GM23338 (cell line): ENCODE data around the gene DTNA. TPM values are rescaled to one million over a fixed set of nuclear protein-coding genes. Genes with fewer than 3 reads are reported as not detected.

ENCODE experiments used
- ATAC-seq: fragments of 200-7000 bp; cut with Tn5 transposase; 3 replicates; pipeline ENCODE4 v1.9.1; 2020
- DNase-seq: peaks from one replicate; pipeline ENCODE4 v3.0.0-alpha.2; 2015; ENCODE audit warnings: low spot score
- H2AFZ ChIP-seq: fragments of 200-600 bp; sonication (generic); 2 replicates; pipeline ENCODE4 v1.8.0; 2016; ENCODE audit warnings: antibody characterized with exemption, mild to moderate bottlenecking, moderate library complexity
- H3F3A ChIP-seq: fragments of 200-600 bp; sonication (generic); replicated peaks from 2 replicates; pipeline ENCODE4 v1.8.0; 2017; ENCODE audit warnings: antibody characterized with exemption, mixed run types, low read depth
- H3K27ac ChIP-seq: fragments of 200-600 bp; sonication (generic); 2 replicates; pipeline ENCODE4 v1.6.1; 2016; ENCODE audit warnings: low read depth
- H3K27me3 ChIP-seq: fragments of 200-600 bp; sonication (generic); 2 replicates; pipeline ENCODE4 v1.8.0; 2016; ENCODE audit warnings: mild to moderate bottlenecking, mixed run types, moderate library complexity; ENCODE audit not compliant: insufficient read depth
- H3K36me3 ChIP-seq: fragments of 200-600 bp; sonication (generic); 2 replicates; pipeline ENCODE4 v1.8.0; 2016; ENCODE audit warnings: mild to moderate bottlenecking; ENCODE audit not compliant: insufficient read depth
- H3K4me1 ChIP-seq: fragments of 200-600 bp; sonication (generic); 2 replicates; pipeline ENCODE4 v1.8.0; 2016; ENCODE audit warnings: mild to moderate bottlenecking, moderate library complexity; ENCODE audit not compliant: insufficient read depth
- H3K4me2 ChIP-seq: fragments of 200-600 bp; sonication (generic); 2 replicates; pipeline ENCODE4 v1.7.1; 2017; ENCODE audit warnings: mixed run types
- H3K4me3 ChIP-seq: fragments of 200-600 bp; sonication (generic); 2 replicates; pipeline ENCODE4 v1.6.1; 2016; ENCODE audit warnings: mixed run types
- H3K79me2 ChIP-seq: fragments of 200-600 bp; sonication (generic); replicated peaks from 2 replicates; pipeline ENCODE4 v1.8.0; 2017; ENCODE audit warnings: mild to moderate bottlenecking; ENCODE audit not compliant: insufficient read depth
- H3K9me2 ChIP-seq: fragments of 200-600 bp; sonication (generic); 2 replicates; pipeline ENCODE4 v1.8.0; 2017; ENCODE audit not compliant: insufficient read depth
- H4K20me1 ChIP-seq: fragments of 200-600 bp; sonication (generic); replicated peaks from 2 replicates; pipeline ENCODE4 v1.8.0; 2017; ENCODE audit warnings: mild to moderate bottlenecking; ENCODE audit not compliant: insufficient read depth
- H3K27ac Mint-ChIP-seq: 2 replicates; pipeline ENCODE4 v1.8.0; 2020; ENCODE audit warnings: inconsistent platforms, mild to moderate bottlenecking, moderate library complexity, mixed read lengths
- H3K27me3 Mint-ChIP-seq: 3 replicates; pipeline ENCODE4 v1.8.0; 2022; ENCODE audit warnings: low read depth, mild to moderate bottlenecking, moderate library complexity, mixed read lengths, inconsistent platforms; ENCODE audit not compliant: insufficient read depth, poor library complexity
- H3K36me3 Mint-ChIP-seq: 3 replicates; pipeline ENCODE4 v1.8.0; 2021; ENCODE audit warnings: low read depth, mild to moderate bottlenecking, inconsistent platforms, moderate library complexity, mixed read lengths
- H3K4me1 Mint-ChIP-seq: 3 replicates; pipeline ENCODE4 v1.8.0; 2020; ENCODE audit warnings: mild to moderate bottlenecking, inconsistent platforms, mixed read lengths
- H3K4me3 Mint-ChIP-seq: 3 replicates; pipeline ENCODE4 v1.8.0; 2021; ENCODE audit warnings: moderate library complexity, mild to moderate bottlenecking, inconsistent platforms, mixed read lengths
- H3K9me3 Mint-ChIP-seq: 3 replicates; pipeline ENCODE4 v1.8.0; 2020; ENCODE audit warnings: moderate library complexity, mild to moderate bottlenecking, inconsistent platforms, mixed read lengths
- CREB1 ChIP-seq: fragments of 250-450 bp; sonication (Bioruptor Pico); IDR thresholded peaks from 2 replicates; pipeline ENCODE4 v1.5.0; 2020; ENCODE audit warnings: low read depth, mild to moderate bottlenecking, moderate library complexity
- JUNB ChIP-seq: IDR thresholded peaks from one replicate; pipeline ENCODE4 v1.6.1; 2016; ENCODE audit warnings: antibody characterized with exemption; ENCODE audit not compliant: unreplicated experiment
- NANOG ChIP-seq: IDR thresholded peaks from 2 replicates; pipeline ENCODE4 v1.6.1; 2016; ENCODE audit warnings: antibody characterized with exemption, borderline replicate concordance
- POLR2AphosphoS5 ChIP-seq: IDR thresholded peaks from 2 replicates; pipeline ENCODE4 v1.6.1; 2016; ENCODE audit warnings: antibody characterized with exemption, low read depth
- STAT1 ChIP-seq: IDR thresholded peaks from one replicate; pipeline ENCODE4 v1.6.1; 2016; ENCODE audit warnings: antibody characterized with exemption; ENCODE audit not compliant: unreplicated experiment
- polyA plus RNA-seq: library from polyadenylated mRNA; unstranded; fragments of >200 nt; fragmentation: Nextera tagmentation; extraction: Ambion mirVana; gene quantifications from 2 replicates; pipeline ENCODE4 v1.2.1, GENCODE V29; 2016
- total RNA-seq: library from RNA; depleted of rRNA; stranded (reverse); fragments of >200 nt; shearing (Covaris generic); gene quantifications from 2 replicates; pipeline ENCODE4 v1.2.3, GENCODE V29; 2014
- TF ChIP-seq, protein P1 (sequence below): IDR thresholded peaks from one replicate; pipeline ENCODE4 v1.6.1; 2018; ENCODE audit warnings: antibody characterized with exemption; ENCODE audit not compliant: unreplicated experiment
- TF ChIP-seq, protein P2 (sequence below): fragments of 250-450 bp; sonication (Bioruptor Pico); IDR thresholded peaks from 2 replicates; pipeline ENCODE4 v1.5.0; 2020; ENCODE audit warnings: mild to moderate bottlenecking, moderate library complexity

Gene DTNA
- total and polyA plus RNA-seq, 2 experiments from 2014 or later, result 11.5 to 25.1 TPM

GRCh38 chr18:34742891-34743341 is 32.8 kb downstream of the DTNA start (continued):
- TF ChIP-seq, protein P1, sequence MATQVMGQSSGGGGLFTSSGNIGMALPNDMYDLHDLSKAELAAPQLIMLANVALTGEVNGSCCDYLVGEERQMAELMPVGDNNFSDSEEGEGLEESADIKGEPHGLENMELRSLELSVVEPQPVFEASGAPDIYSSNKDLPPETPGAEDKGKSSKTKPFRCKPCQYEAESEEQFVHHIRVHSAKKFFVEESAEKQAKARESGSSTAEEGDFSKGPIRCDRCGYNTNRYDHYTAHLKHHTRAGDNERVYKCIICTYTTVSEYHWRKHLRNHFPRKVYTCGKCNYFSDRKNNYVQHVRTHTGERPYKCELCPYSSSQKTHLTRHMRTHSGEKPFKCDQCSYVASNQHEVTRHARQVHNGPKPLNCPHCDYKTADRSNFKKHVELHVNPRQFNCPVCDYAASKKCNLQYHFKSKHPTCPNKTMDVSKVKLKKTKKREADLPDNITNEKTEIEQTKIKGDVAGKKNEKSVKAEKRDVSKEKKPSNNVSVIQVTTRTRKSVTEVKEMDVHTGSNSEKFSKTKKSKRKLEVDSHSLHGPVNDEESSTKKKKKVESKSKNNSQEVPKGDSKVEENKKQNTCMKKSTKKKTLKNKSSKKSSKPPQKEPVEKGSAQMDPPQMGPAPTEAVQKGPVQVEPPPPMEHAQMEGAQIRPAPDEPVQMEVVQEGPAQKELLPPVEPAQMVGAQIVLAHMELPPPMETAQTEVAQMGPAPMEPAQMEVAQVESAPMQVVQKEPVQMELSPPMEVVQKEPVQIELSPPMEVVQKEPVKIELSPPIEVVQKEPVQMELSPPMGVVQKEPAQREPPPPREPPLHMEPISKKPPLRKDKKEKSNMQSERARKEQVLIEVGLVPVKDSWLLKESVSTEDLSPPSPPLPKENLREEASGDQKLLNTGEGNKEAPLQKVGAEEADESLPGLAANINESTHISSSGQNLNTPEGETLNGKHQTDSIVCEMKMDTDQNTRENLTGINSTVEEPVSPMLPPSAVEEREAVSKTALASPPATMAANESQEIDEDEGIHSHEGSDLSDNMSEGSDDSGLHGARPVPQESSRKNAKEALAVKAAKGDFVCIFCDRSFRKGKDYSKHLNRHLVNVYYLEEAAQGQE, result no peak
- no peak for TF ChIP-seq STAT1
- TF ChIP-seq, protein P2, sequence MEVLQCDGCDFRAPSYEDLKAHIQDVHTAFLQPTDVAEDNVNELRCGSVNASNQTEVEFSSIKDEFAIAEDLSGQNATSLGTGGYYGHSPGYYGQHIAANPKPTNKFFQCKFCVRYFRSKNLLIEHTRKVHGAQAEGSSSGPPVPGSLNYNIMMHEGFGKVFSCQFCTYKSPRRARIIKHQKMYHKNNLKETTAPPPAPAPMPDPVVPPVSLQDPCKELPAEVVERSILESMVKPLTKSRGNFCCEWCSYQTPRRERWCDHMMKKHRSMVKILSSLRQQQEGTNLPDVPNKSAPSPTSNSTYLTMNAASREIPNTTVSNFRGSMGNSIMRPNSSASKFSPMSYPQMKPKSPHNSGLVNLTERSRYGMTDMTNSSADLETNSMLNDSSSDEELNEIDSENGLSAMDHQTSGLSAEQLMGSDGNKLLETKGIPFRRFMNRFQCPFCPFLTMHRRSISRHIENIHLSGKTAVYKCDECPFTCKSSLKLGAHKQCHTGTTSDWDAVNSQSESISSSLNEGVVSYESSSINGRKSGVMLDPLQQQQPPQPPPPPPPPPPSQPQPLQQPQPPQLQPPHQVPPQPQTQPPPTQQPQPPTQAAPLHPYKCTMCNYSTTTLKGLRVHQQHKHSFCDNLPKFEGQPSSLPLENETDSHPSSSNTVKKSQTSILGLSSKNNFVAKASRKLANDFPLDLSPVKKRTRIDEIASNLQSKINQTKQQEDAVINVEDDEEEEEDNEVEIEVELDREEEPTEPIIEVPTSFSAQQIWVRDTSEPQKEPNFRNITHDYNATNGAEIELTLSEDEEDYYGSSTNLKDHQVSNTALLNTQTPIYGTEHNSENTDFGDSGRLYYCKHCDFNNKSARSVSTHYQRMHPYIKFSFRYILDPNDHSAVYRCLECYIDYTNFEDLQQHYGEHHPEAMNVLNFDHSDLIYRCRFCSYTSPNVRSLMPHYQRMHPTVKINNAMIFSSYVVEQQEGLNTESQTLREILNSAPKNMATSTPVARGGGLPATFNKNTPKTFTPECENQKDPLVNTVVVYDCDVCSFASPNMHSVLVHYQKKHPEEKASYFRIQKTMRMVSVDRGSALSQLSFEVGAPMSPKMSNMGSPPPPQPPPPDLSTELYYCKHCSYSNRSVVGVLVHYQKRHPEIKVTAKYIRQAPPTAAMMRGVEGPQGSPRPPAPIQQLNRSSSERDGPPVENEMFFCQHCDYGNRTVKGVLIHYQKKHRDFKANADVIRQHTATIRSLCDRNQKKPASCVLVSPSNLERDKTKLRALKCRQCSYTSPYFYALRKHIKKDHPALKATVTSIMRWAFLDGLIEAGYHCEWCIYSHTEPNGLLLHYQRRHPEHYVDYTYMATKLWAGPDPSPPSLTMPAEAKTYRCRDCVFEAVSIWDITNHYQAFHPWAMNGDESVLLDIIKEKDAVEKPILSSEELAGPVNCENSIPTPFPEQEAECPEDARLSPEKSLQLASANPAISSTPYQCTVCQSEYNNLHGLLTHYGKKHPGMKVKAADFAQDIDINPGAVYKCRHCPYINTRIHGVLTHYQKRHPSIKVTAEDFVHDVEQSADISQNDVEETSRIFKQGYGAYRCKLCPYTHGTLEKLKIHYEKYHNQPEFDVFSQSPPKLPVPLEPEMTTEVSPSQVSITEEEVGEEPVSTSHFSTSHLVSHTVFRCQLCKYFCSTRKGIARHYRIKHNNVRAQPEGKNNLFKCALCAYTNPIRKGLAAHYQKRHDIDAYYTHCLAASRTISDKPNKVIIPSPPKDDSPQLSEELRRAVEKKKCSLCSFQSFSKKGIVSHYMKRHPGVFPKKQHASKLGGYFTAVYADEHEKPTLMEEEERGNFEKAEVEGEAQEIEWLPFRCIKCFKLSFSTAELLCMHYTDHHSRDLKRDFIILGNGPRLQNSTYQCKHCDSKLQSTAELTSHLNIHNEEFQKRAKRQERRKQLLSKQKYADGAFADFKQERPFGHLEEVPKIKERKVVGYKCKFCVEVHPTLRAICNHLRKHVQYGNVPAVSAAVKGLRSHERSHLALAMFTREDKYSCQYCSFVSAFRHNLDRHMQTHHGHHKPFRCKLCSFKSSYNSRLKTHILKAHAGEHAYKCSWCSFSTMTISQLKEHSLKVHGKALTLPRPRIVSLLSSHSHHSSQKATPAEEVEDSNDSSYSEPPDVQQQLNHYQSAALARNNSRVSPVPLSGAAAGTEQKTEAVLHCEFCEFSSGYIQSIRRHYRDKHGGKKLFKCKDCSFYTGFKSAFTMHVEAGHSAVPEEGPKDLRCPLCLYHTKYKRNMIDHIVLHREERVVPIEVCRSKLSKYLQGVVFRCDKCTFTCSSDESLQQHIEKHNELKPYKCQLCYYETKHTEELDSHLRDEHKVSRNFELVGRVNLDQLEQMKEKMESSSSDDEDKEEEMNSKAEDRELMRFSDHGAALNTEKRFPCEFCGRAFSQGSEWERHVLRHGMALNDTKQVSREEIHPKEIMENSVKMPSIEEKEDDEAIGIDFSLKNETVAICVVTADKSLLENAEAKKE (CRISPR knock-in tag), result no peak

- Mint-ChIP-seq H3K4me1 (peaks cover under 1% of the 10 kb centered on the region), H3K4me3 (no peak overlapping the region), H3K9me3 (no peaks in the 10 kb centered on the region), H3K36me3 (no peaks in the 10 kb centered on the region), H3K27me3 (peaks cover 1% of the 10 kb centered on the region), H3K27ac (no peak overlapping the region)
- H3K27me3 ChIP-seq, result no peaks in the 10 kb centered on the region
- no peak overlapping the region for H3K27ac ChIP-seq
- H3F3A ChIP-seq, result no peaks in the 10 kb centered on the region
- no peak for DNase-seq
- H3K79me2 ChIP-seq, result no peaks in the 10 kb centered on the region
- no peak for ATAC-seq
- H3K9me2 ChIP-seq, result 0 out of 2 replicates have a peak, but pooled peaks cover 5% of the 10 kb centered on the region
- no peaks in the 10 kb centered on the region for H4K20me1 ChIP-seq
- H2AFZ ChIP-seq, result no peak overlapping the region
- no peaks in the 10 kb centered on the region for H3K36me3 ChIP-seq
- H3K4me3 ChIP-seq, result no peak overlapping the region
- H3K4me1 ChIP-seq, result no peaks in the 10 kb centered on the region
- no peak overlapping the region for H3K4me2 ChIP-seq
- TF ChIP-seq, protein P2 (CRISPR knock-in tag), result no peak
- TF ChIP-seq JUNB (no peak), CREB1 (CRISPR knock-in tag) (no peak), POLR2AphosphoS5 (no peak), NANOG (no peak)
These were observed 34.5 kb downstream of the DTNA start for GRCh38 chr18:34744569-34744968.
